MM.1S (cell line): ENCODE data around the gene TM4SF20.

Experiments used
- DNase-seq: peaks from one replicate; pipeline ENCODE4 v3.0.0-alpha.2; 2015
- H2AFZ ChIP-seq: fragments of 300-600 bp; sonication (generic); 2 replicates; pipeline ENCODE4 v1.6.0; 2016; ENCODE audit warnings: antibody characterized with exemption, low read length
- H3F3A ChIP-seq: fragments of 300-600 bp; sonication (generic); 2 replicates; pipeline ENCODE4 v1.6.1; 2016; ENCODE audit warnings: mild to moderate bottlenecking, antibody characterized with exemption, low read length, moderate library complexity, mixed read lengths; ENCODE audit not compliant: insufficient read depth
- H3K27ac ChIP-seq: fragments of 300-600 bp; sonication (generic); 2 replicates; pipeline ENCODE4 v1.5.1; 2016; ENCODE audit warnings: mild to moderate bottlenecking, low read length
- H3K27me3 ChIP-seq: fragments of 300-600 bp; sonication (generic); replicated peaks from 2 replicates; pipeline ENCODE4 v1.6.0; 2016; ENCODE audit warnings: low read length; ENCODE audit not compliant: insufficient read depth
- H3K36me3 ChIP-seq: fragments of 300-600 bp; sonication (generic); replicated peaks from 2 replicates; pipeline ENCODE4 v1.6.1; 2016; ENCODE audit warnings: mild to moderate bottlenecking, low read length, mixed read lengths; ENCODE audit not compliant: insufficient read depth
- H3K4me1 ChIP-seq: fragments of 300-600 bp; sonication (generic); 2 replicates; pipeline ENCODE4 v1.6.1; 2016; ENCODE audit warnings: low read length, mixed read lengths
- H3K4me2 ChIP-seq: fragments of 300-600 bp; sonication (generic); 2 replicates; pipeline ENCODE4 v1.6.0; 2016; ENCODE audit warnings: low read depth, low read length
- H3K4me3 ChIP-seq: fragments of 300-600 bp; sonication (generic); 2 replicates; pipeline ENCODE4 v1.5.1; 2016; ENCODE audit warnings: low read length, mixed read lengths
- H3K79me2 ChIP-seq: fragments of 300-600 bp; sonication (generic); 2 replicates; pipeline ENCODE4 v1.6.1; 2016; ENCODE audit warnings: mixed run types, low read length, mixed read lengths
- H3K9ac ChIP-seq: fragments of 300-600 bp; sonication (generic); 2 replicates; pipeline ENCODE4 v1.6.1; 2016; ENCODE audit warnings: low read length, mixed read lengths
- H3K9me2 ChIP-seq: fragments of 300-600 bp; sonication (generic); replicated peaks from 2 replicates; pipeline ENCODE4 v1.6.1; 2016; ENCODE audit warnings: mild to moderate bottlenecking, low read length, mixed read lengths; ENCODE audit not compliant: insufficient read depth
- H3K9me3 ChIP-seq: fragments of 300-600 bp; sonication (generic); replicated peaks from 2 replicates; pipeline ENCODE4 v1.6.1; 2016; ENCODE audit warnings: mild to moderate bottlenecking, low read length, mixed read lengths; ENCODE audit not compliant: insufficient read depth
- H4K20me1 ChIP-seq: fragments of 300-600 bp; sonication (generic); 2 replicates; pipeline ENCODE4 v1.6.1; 2016; ENCODE audit warnings: mild to moderate bottlenecking, low read length, moderate library complexity, mixed read lengths; ENCODE audit not compliant: insufficient read depth
- EZH2 ChIP-seq: fragments of 300-600 bp; sonication (generic); optimal IDR thresholded peaks from 2 replicates; pipeline ENCODE3; 2017; ENCODE audit warnings: low read depth, mild to moderate bottlenecking, antibody characterized with exemption, low read length, mixed read lengths
- EZH2phosphoT487 ChIP-seq: fragments of 300-600 bp; sonication (generic); IDR thresholded peaks from 2 replicates; pipeline ENCODE4 v1.6.1; 2018; ENCODE audit warnings: antibody characterized with exemption, low read length
- TF ChIP-seq, protein P1 (sequence below): fragments of 300-600 bp; sonication (generic); IDR thresholded peaks from 2 replicates; pipeline ENCODE4 v1.5.1; 2016; ENCODE audit warnings: antibody characterized with exemption, low read length, mixed read lengths

TM4SF20 gene

DNA sequence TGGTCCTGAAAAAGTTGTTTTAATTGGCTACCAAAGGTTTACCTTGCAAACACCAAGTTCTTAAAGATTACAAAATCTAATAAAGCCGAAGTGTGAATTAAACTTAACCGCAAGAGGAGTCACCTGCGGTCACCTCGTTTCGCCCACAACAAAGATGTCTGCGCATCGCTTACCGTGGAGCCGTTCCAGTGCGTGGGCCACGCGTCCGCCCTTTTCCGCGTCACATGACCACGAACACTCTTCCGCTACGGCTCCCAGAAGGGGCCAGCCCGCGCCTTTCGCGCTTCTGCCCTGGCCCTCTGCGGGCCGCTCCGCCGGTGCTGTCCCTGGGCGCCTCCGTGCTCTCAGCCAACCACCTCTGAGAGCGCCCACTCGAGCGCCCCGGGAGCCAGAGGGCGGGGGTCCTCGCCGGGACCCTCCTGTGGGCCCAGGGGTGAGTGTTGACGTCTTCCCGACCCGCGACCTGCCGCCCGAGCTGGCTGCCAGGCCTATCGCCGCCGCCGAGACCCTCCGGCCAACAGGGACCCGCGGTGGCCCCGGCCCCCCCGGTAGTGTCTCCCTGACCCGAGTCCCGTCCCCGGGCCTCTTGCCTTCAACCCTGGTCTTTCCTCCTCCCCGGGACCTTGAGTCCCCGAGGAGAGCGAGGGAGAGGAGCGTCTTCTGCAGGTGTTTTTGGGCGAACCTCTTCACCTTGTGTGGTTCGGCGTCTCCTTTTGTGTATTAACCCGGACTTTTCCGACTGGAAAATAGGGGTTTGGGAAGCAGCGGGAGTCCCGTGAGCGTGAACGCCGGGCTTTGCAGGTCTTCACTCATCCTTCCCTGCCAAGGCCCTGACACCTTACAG is 53.9 kb downstream of the TM4SF20 start, which contains the start of gene MFF:
TSS of gene MFF (plus strand) at position 257 of the 844 bp plus-strand sequence. CDS start 5,415 bp downstream, outside the sequence.
- peak within 1 kb of the TSS; percentile 62 for H2AFZ ChIP-seq
- peak within 1 kb of the TSS; percentile 97 for H3K9ac ChIP-seq
- no peaks in the 10 kb centered on the region for H3K9me3 ChIP-seq
- peak; percentile 95 for DNase-seq
- no peaks in the 10 kb centered on the region for H3K9me2 ChIP-seq
- H3K79me2 ChIP-seq, result peaks cover 53% of the 10 kb centered on the region
- no peak for TF ChIP-seq EZH2phosphoT487
- TF ChIP-seq, protein P1, sequence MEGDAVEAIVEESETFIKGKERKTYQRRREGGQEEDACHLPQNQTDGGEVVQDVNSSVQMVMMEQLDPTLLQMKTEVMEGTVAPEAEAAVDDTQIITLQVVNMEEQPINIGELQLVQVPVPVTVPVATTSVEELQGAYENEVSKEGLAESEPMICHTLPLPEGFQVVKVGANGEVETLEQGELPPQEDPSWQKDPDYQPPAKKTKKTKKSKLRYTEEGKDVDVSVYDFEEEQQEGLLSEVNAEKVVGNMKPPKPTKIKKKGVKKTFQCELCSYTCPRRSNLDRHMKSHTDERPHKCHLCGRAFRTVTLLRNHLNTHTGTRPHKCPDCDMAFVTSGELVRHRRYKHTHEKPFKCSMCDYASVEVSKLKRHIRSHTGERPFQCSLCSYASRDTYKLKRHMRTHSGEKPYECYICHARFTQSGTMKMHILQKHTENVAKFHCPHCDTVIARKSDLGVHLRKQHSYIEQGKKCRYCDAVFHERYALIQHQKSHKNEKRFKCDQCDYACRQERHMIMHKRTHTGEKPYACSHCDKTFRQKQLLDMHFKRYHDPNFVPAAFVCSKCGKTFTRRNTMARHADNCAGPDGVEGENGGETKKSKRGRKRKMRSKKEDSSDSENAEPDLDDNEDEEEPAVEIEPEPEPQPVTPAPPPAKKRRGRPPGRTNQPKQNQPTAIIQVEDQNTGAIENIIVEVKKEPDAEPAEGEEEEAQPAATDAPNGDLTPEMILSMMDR, result peak; percentile 54
- peaks cover 5% of the 10 kb centered on the region; the same call in 1 of the 2 replicates for H3K4me1 ChIP-seq
- no peaks in the 10 kb centered on the region for H3K36me3 ChIP-seq
- no peaks in the 10 kb centered on the region for H4K20me1 ChIP-seq
- peak within 1 kb of the TSS; percentile 88 for H3K4me3 ChIP-seq
- H3K27ac ChIP-seq, result peak within 1 kb of the TSS; percentile 82
- peaks cover 16% of the 10 kb centered on the region for H3F3A ChIP-seq
- H3K4me2 ChIP-seq, result peak within 1 kb of the TSS; percentile 87
- H3K27me3 ChIP-seq, result no peaks in the 10 kb centered on the region

DNA sequence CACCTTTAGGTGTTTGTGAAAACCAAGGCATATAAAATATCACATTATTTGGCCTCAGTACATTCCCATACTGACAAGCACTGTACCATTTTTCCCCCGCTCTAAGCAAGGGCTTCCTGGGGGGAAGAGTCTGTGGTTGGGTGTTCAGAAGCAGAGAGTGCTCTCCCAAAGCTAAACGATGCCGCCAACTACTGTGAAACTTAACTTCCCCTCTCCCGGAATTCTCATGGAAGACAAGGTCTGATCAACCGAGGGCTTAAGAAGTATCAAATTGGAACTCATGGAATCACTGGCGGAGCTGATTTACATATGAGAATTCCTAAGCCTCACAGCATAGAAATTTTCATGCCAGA is 54.5 kb downstream of the TM4SF20 start:
- H3K27ac ChIP-seq, result peak overlapping the region; percentile 82; the same call in 1 of the 2 replicates
- no peaks in the 10 kb centered on the region for H3K27me3 ChIP-seq
- peaks cover 49% of the 10 kb centered on the region for H3K79me2 ChIP-seq
- peaks cover 5% of the 10 kb centered on the region; the same call in 1 of the 2 replicates for H3K4me1 ChIP-seq
- TF ChIP-seq, protein P1, result no peak
- TF ChIP-seq EZH2 (no peak), EZH2phosphoT487 (no peak)
- peak overlapping the region; percentile 87 for H3K4me2 ChIP-seq
- H3K36me3 ChIP-seq, result no peaks in the 10 kb centered on the region
- peak; percentile 14 for DNase-seq
- no peaks in the 10 kb centered on the region for H3K9me2 ChIP-seq
- H3K9ac ChIP-seq, result peak overlapping the region; percentile 97; the same call in 1 of the 2 replicates
- H3K9me3 ChIP-seq, result no peaks in the 10 kb centered on the region
- H4K20me1 ChIP-seq, result no peaks in the 10 kb centered on the region
- H3F3A ChIP-seq, result peaks cover 16% of the 10 kb centered on the region
- peak overlapping the region; percentile 88 for H3K4me3 ChIP-seq
- peak overlapping the region; percentile 62 for H2AFZ ChIP-seq

DNA sequence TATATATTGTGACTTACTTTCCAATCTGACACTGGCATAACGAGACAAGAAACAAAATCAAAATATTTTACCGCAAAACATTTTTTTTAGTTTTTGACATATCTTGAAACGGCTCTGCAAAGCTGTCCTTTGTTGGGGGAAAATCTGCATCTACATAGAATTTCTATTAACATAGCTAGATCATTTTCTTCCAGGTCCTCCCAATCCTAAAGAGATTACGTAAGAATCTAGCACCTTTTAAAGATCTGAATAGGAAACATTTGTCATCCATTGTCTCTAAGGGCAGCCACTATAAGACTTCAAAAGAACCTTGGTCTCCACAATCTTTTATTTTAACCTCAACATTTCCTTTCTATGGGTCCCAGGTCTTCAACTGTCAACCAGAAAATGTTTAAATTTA is 55.3 kb downstream of the TM4SF20 start:
- Histone ChIP-seq H2AFZ (no peak overlapping the region), H3K4me2 (peak overlapping the region; percentile 87; the same call in 1 of the 2 replicates), H3K36me3 (no peaks in the 10 kb centered on the region), H4K20me1 (no peaks in the 10 kb centered on the region), H3K9me3 (no peaks in the 10 kb centered on the region), H3K9ac (no peak overlapping the region), H3K27ac (no peak overlapping the region), H3K79me2 (peaks cover 41% of the 10 kb centered on the region), H3K27me3 (no peaks in the 10 kb centered on the region), H3K4me1 (peaks cover 5% of the 10 kb centered on the region; the same call in 1 of the 2 replicates), H3K9me2 (no peaks in the 10 kb centered on the region), H3F3A (peaks cover 16% of the 10 kb centered on the region), H3K4me3 (no peak overlapping the region)
- TF ChIP-seq EZH2phosphoT487, result no peak
- TF ChIP-seq, protein P1, result no peak
- no peak for TF ChIP-seq EZH2
- DNase-seq, result no peak
